H1 (cell line): Measurements from ENCODE around the gene FGF14. TPM values are rescaled to one million over a fixed set of nuclear protein-coding genes. Genes with fewer than 3 reads are reported as not detected.

Experiments used
- CTCF ChIA-PET: fragments of 300-600 bp; sonication (Branson Sonifier 250); formaldehyde crosslinking; loops from one replicate; lab custom pipeline; 2021; ENCODE audit not compliant: partially characterized antibody; lab: Charles Lee
- POLR2A ChIA-PET: fragments of 300-600 bp; sonication (Branson Sonifier 250); formaldehyde crosslinking; loops from one replicate; lab custom pipeline; 2021; ENCODE audit warnings: inconsistent platforms; ENCODE audit not compliant: partially characterized antibody; lab: Charles Lee
- DNase-seq, 2 experiments: peaks; one replicate each; pipeline versions ENCODE4 v3.0.0 to v3.0.0-alpha.2; 2010 to 2022; ENCODE audit warnings: low spot score in 2 of 2, low read depth in 1 of 2, mixed read lengths in 1 of 2
- FAIRE-seq: peaks from 2 replicates; lab custom pipeline; 2011; peaks lifted over from hg19 to GRCh38; lab: Jason Lieb, UNC
- H2AFZ ChIP-seq: 2 replicates; pipeline ENCODE4 v1.8.1; 2012; ENCODE audit warnings: low read length, inconsistent platforms
- H2AK5ac ChIP-seq: 2 replicates; pipeline ENCODE4 v1.6.1; 2013; ENCODE audit warnings: low read depth, low read length
- H2BK120ac ChIP-seq: replicated peaks from 2 replicates; pipeline ENCODE3; 2013; ENCODE audit warnings: low read depth, low read length, inconsistent platforms
- H2BK12ac ChIP-seq: 2 replicates; pipeline ENCODE4 v1.6.1; 2013; ENCODE audit warnings: low read depth, low read length
- H2BK15ac ChIP-seq: 2 replicates; pipeline ENCODE4 v1.6.1; 2013; ENCODE audit warnings: low read length
- H2BK20ac ChIP-seq: 2 replicates; pipeline ENCODE4 v1.6.1; 2013; ENCODE audit warnings: low read length
- H2BK5ac ChIP-seq: 2 replicates; pipeline ENCODE4 v1.6.1; 2013; ENCODE audit warnings: low read depth, low read length
- H3K14ac ChIP-seq: 2 replicates; pipeline ENCODE4 v1.6.1; 2013; ENCODE audit warnings: inconsistent platforms; ENCODE audit not compliant: insufficient read length
- H3K18ac ChIP-seq: 2 replicates; pipeline ENCODE4 v1.6.1; 2013; ENCODE audit warnings: low read length; ENCODE audit errors: extremely low read depth
- H3K23ac ChIP-seq: 2 replicates; pipeline ENCODE4 v1.6.1; 2013; ENCODE audit warnings: inconsistent platforms; ENCODE audit not compliant: insufficient read length
- H3K23me2 ChIP-seq: 2 replicates; pipeline ENCODE4 v1.6.1; 2013; ENCODE audit warnings: low read depth, low read length
- H3K27ac ChIP-seq: 2 replicates; pipeline ENCODE4 v1.6.1; 2011; ENCODE audit warnings: low read depth, low read length, inconsistent platforms
- H3K27me3 ChIP-seq, 4 experiments: replicated peaks in 1 of 4; 1 replicate in 1 of 4; 2 replicates in 3 of 4; pipeline versions ENCODE4 v1.6.1 to v1.8.1; 2011 to 2013; ENCODE audit warnings: low read length in 3 of 4, mild to moderate bottlenecking in 3 of 4, inconsistent platforms in 2 of 4, mixed read lengths in 2 of 4, moderate library complexity in 1 of 4; ENCODE audit not compliant: control insufficient read depth in 3 of 4, insufficient read depth in 3 of 4; ENCODE audit errors: extremely low read depth in 1 of 4
- H3K36me3 ChIP-seq, 4 experiments: 2 replicates each; pipeline versions ENCODE4 v1.6.1 to v1.8.1; 2011 to 2013; ENCODE audit warnings: mild to moderate bottlenecking in 4 of 4, low read length in 3 of 4, moderate library complexity in 2 of 4, control low read depth in 1 of 4, inconsistent platforms in 1 of 4; ENCODE audit not compliant: insufficient read depth in 4 of 4, control insufficient read depth in 2 of 4
- H3K4ac ChIP-seq: replicated peaks from 2 replicates; pipeline ENCODE3; 2013; ENCODE audit warnings: low read length, low read depth, mixed read lengths, inconsistent platforms; ENCODE audit not compliant: insufficient read length
- H3K4me1 ChIP-seq, 4 experiments: replicated peaks in 1 of 4; 1 replicate in 1 of 4; 2 replicates in 3 of 4; pipeline versions ENCODE4 v1.6.1 to v1.8.1; 2011 to 2013; ENCODE audit warnings: low read length in 3 of 4, inconsistent platforms in 2 of 4, mixed read lengths in 1 of 4; ENCODE audit not compliant: insufficient read depth in 4 of 4, control insufficient read depth in 3 of 4
- H3K4me2 ChIP-seq, 2 experiments: 2 replicates each; pipeline versions ENCODE4 v1.6.1 to v1.8.1; 2011 to 2013; ENCODE audit warnings: low read depth in 2 of 2, low read length in 2 of 2, control low read depth in 1 of 2, inconsistent platforms in 1 of 2, mild to moderate bottlenecking in 1 of 2; ENCODE audit not compliant: insufficient read depth in 1 of 2
- H3K4me3 ChIP-seq, 4 experiments: fragments of 200-600, 300-600 bp in 1 of 4; sonication (generic), shearing (Covaris generic), sonication (Bioruptor Twin) in 1 of 4; 2 replicates each; pipeline versions ENCODE4 v1.5.1 to v1.8.1; 2011 to 2016; ENCODE audit warnings: low read length in 4 of 4, low read depth in 3 of 4, control low read depth in 2 of 4, inconsistent platforms in 2 of 4, mild to moderate bottlenecking in 2 of 4, mixed read lengths in 1 of 4, moderate library complexity in 1 of 4; ENCODE audit not compliant: insufficient read depth in 2 of 4; ENCODE audit errors: extremely low read depth in 1 of 4
- H3K56ac ChIP-seq: replicated peaks from 2 replicates; pipeline ENCODE3; 2013; ENCODE audit warnings: low read depth, mild to moderate bottlenecking, mixed read lengths, low read length, inconsistent platforms; ENCODE audit not compliant: insufficient read length
- H3K79me1 ChIP-seq: 2 replicates; pipeline ENCODE4 v1.6.1; 2013; ENCODE audit warnings: low read depth, low read length, control low read depth
- H3K79me2 ChIP-seq, 2 experiments: 2 replicates each; pipeline versions ENCODE4 v1.6.1 to v1.8.1; 2012 to 2013; ENCODE audit warnings: low read length in 2 of 2, mild to moderate bottlenecking in 2 of 2, inconsistent platforms in 1 of 2; ENCODE audit not compliant: insufficient read depth in 2 of 2, control insufficient read depth in 1 of 2
- H3K9ac ChIP-seq, 4 experiments: replicated peaks in 1 of 4; 1 replicate in 1 of 4; 2 replicates in 3 of 4; pipeline versions ENCODE4 v1.6.1 to v1.8.1; 2011 to 2013; ENCODE audit warnings: low read depth in 3 of 4, low read length in 3 of 4, control low read depth in 2 of 4, mild to moderate bottlenecking in 2 of 4, moderate library complexity in 2 of 4, inconsistent platforms in 1 of 4; ENCODE audit errors: extremely low read depth in 1 of 4
- H3K9me3 ChIP-seq, 2 experiments: 2 replicates each; pipeline versions ENCODE4 v1.6.1 to v1.8.1; 2012 to 2013; ENCODE audit warnings: mild to moderate bottlenecking in 2 of 2, moderate library complexity in 2 of 2, control low read depth in 1 of 2, inconsistent platforms in 1 of 2, low read depth in 1 of 2, low read length in 1 of 2, mixed read lengths in 1 of 2; ENCODE audit not compliant: insufficient read depth in 2 of 2
- H4K20me1 ChIP-seq, 2 experiments: replicated peaks in 1 of 2; 2 replicates each; pipeline versions ENCODE3 to v1.8.1; 2011 to 2013; ENCODE audit warnings: inconsistent platforms in 2 of 2, low read length in 2 of 2, mild to moderate bottlenecking in 1 of 2; ENCODE audit not compliant: insufficient read depth in 2 of 2, control insufficient read depth in 1 of 2
- H4K5ac ChIP-seq: 2 replicates; pipeline ENCODE4 v1.6.1; 2013; ENCODE audit warnings: low read length, low read depth, mixed read lengths, inconsistent platforms; ENCODE audit not compliant: insufficient read length
- H4K8ac ChIP-seq: 2 replicates; pipeline ENCODE4 v1.8.0; 2013; ENCODE audit warnings: mild to moderate bottlenecking, moderate library complexity, low read length, inconsistent platforms; ENCODE audit not compliant: insufficient read depth; ENCODE audit errors: extremely low read depth
- H4K91ac ChIP-seq: replicated peaks from 2 replicates; pipeline ENCODE3; 2013; ENCODE audit warnings: low read length, mixed read lengths, inconsistent platforms; ENCODE audit not compliant: insufficient read length
- ASH2L ChIP-seq: fragments of 200-600, 300-600 bp; sonication (generic); IDR thresholded peaks from one replicate; pipeline ENCODE4 v1.7.1; 2017; ENCODE audit warnings: low read length
- BRCA1 ChIP-seq: IDR thresholded peaks from 2 replicates; pipeline ENCODE4 v1.6.1; 2012; ENCODE audit warnings: low read depth, low read length, improper control_type of control experiment
- CEBPB ChIP-seq: IDR thresholded peaks from 2 replicates; pipeline ENCODE4 v1.6.1; 2012; ENCODE audit warnings: low read depth, low read length
- EZH2 ChIP-seq: fragments of 200-600 bp; sonication (generic); IDR thresholded peaks from 2 replicates; pipeline ENCODE4 v1.7.1; 2012; ENCODE audit warnings: low read depth, mild to moderate bottlenecking, moderate library complexity, low read length, inconsistent platforms; ENCODE audit not compliant: severe bottlenecking
- POLR2A ChIP-seq, 2 experiments: IDR thresholded peaks; 1 replicate in 1 of 2; 2 replicates in 1 of 2; pipeline ENCODE4 v1.6.1; 2011; ENCODE audit warnings: low read depth in 2 of 2, low read length in 2 of 2, mild to moderate bottlenecking in 2 of 2; ENCODE audit errors: control extremely low read depth in 1 of 2
- SAP30 ChIP-seq: fragments of 300-600 bp; sonication (generic); IDR thresholded peaks from 2 replicates; pipeline ENCODE4 v1.7.1; 2012; ENCODE audit warnings: low read length, moderate library complexity, mild to moderate bottlenecking, inconsistent platforms; ENCODE audit not compliant: insufficient read depth, insufficient replicate concordance
- TAF7 ChIP-seq: optimal IDR thresholded peaks from 2 replicates; pipeline ENCODE3; 2011; ENCODE audit warnings: low read depth, mild to moderate bottlenecking, inconsistent platforms, low read length, moderate library complexity, borderline replicate concordance
- TCF12 ChIP-seq: IDR thresholded peaks from 2 replicates; pipeline ENCODE4 v1.6.1; 2011; ENCODE audit warnings: low read depth, mild to moderate bottlenecking, low read length
- WGBS, 2 experiments: shearing (Covaris generic) in 1 of 2; methylation state at CpG; one replicate each; pipeline versions ENCODE4 v1.1.6 to v1.1.7; 2013 to 2015; ENCODE audit warnings: low lambda C conversion rate in 2 of 2, mixed read lengths in 2 of 2, inconsistent platforms in 1 of 2, low coverage in 1 of 2, missing lambda C conversion rate in 1 of 2; ENCODE audit not compliant: insufficient replicate concordance in 2 of 2, insufficient coverage in 1 of 2, insufficient read length in 1 of 2; ENCODE audit errors: extremely low coverage in 1 of 2, missing lambda C conversion rate in 1 of 2; 5-methylcytosine and 5-hydroxymethylcytosine counted together
- polyA plus RNA-seq, 7 experiments: library from polyadenylated mRNA; depleted of rRNA in 3 of 7; stranded (reverse) in 5 of 7; unstranded in 2 of 7; fragments of >200 nt in 5 of 7; fragments of 200-250 nt in 2 of 7; gene quantifications; 1 replicate in 5 of 7; 2 replicates in 1 of 7; 4 replicates in 1 of 7; pipeline versions ENCODE4 v1.2.1 to v1.2.3, GENCODE V29; 2011 to 2013; ENCODE audit warnings: missing spikeins in 2 of 7, mixed read lengths in 2 of 7
- total RNA-seq: library from RNA; stranded (reverse); fragmentation: NEBNext Ultra II Directional; extraction: Animal tissue kit (Norgen Biotek cat#: 25700); gene quantifications from 2 replicates; pipeline ENCODE4 v1.2.1, GENCODE V29; 2021
- TF ChIP-seq, protein P1 (sequence below): IDR thresholded peaks from 2 replicates; pipeline ENCODE4 v1.6.1; 2012; ENCODE audit warnings: inconsistent platforms

Gene FGF14
- total and polyA plus RNA-seq, 2 of the 8 experiments (the other 6 are each of a cell fraction or from before 2014, with no cell fraction given): 0.05 to 0.58 TPM

DNA sequence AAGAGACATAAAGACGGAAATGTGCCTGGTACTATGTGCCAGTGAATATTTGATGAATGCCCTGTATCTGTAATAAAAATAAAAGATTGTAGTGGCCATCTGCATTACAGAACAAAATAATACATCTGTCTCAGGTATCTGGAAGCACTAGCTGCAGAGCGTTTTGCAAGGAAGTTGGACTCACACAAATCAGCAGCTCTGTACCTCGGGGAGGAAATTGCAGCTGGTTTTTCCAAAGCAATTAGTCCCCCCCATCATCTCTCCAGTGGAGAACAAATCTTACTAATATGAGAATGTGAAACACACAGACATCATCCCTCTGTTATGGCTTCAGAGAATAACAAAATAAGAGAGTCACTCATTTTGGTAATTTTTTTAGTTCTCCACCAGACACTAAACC is 704.1 kb downstream of the FGF14 start:
- TF ChIP-seq CEBPB: no peak
- no peak for TF ChIP-seq BRCA1
- no peak for TF ChIP-seq ASH2L
- TF ChIP-seq, protein P1, sequence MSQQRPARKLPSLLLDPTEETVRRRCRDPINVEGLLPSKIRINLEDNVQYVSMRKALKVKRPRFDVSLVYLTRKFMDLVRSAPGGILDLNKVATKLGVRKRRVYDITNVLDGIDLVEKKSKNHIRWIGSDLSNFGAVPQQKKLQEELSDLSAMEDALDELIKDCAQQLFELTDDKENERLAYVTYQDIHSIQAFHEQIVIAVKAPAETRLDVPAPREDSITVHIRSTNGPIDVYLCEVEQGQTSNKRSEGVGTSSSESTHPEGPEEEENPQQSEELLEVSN: no peak
- no peak for TF ChIP-seq SAP30
- no peak for TF ChIP-seq POLR2A (IDR thresholded peaks at IDR 0.05; ENCODE audit: control extremely low read depth in 1 of 2, low read depth in 2 of 2, low read length in 2 of 2)
- TF ChIP-seq TAF7: no peak
- no peak for TF ChIP-seq TCF12
- TF ChIP-seq EZH2: no peak
- no peak overlapping the region for H2AK5ac ChIP-seq
- no peaks in the 10 kb centered on the region for H3K27me3 ChIP-seq
- no peak overlapping the region for H2AFZ ChIP-seq
- ChIA-PET CTCF (no interaction called here), POLR2A (no interaction called here)
- no peak overlapping the region for H3K56ac ChIP-seq
- H3K4me1 ChIP-seq: no peaks in the 10 kb centered on the region
- H3K18ac ChIP-seq: no peak overlapping the region
- H3K79me2 ChIP-seq: no peaks in the 10 kb centered on the region
- H4K91ac ChIP-seq: no peak overlapping the region
- no peaks in the 10 kb centered on the region for H3K79me1 ChIP-seq
- no peaks in the 10 kb centered on the region for H4K20me1 ChIP-seq
- WGBS, 2 experiments: 93% methylated on average over 3 of the region's 3 CpGs; no CpG with 5 or more reads in 1 of the 2 experiments
- H2BK5ac ChIP-seq: no peak overlapping the region
- no peak overlapping the region for H3K4me3 ChIP-seq
- H4K8ac ChIP-seq: no peak overlapping the region
- H3K23me2 ChIP-seq: no peaks in the 10 kb centered on the region
- no peaks in the 10 kb centered on the region for H3K36me3 ChIP-seq
- no peak overlapping the region for H2BK12ac ChIP-seq
- H3K4ac ChIP-seq: no peak overlapping the region
- H4K5ac ChIP-seq: no peak overlapping the region
- no peak overlapping the region for H3K23ac ChIP-seq
- no peak overlapping the region for H2BK15ac ChIP-seq
- no peak for FAIRE-seq
- H2BK120ac ChIP-seq: no peak overlapping the region
- H2BK20ac ChIP-seq: no peak overlapping the region
- H3K9ac ChIP-seq: no peak overlapping the region
- DNase-seq: no peak
- no peaks in the 10 kb centered on the region for H3K9me3 ChIP-seq
- H3K27ac ChIP-seq: no peak overlapping the region
- no peak overlapping the region for H3K4me2 ChIP-seq
- no peak overlapping the region for H3K14ac ChIP-seq
